Progenitor cell of endocrine pancreas (in vitro differentiated cells): ENCODE data around the gene DHDDS. TPM values are rescaled to one million over a fixed set of nuclear protein-coding genes. Genes with fewer than 3 reads are reported as not detected.

Experiments
- DNase-seq: peaks from one replicate; pipeline ENCODE4 v3.0.0; 2021; ENCODE audit warnings: low spot score; ENCODE audit not compliant: unreplicated experiment
- H3K27ac Mint-ChIP-seq: 2 replicates; pipeline ENCODE4 v1.8.0; 2021; ENCODE audit warnings: mild to moderate bottlenecking, moderate library complexity, mixed read lengths
- H3K27me3 Mint-ChIP-seq: 2 replicates; pipeline ENCODE4 v1.8.0; 2021; ENCODE audit warnings: mixed read lengths
- H3K36me3 Mint-ChIP-seq: 2 replicates; pipeline ENCODE4 v1.8.0; 2022; ENCODE audit warnings: mixed read lengths; ENCODE audit not compliant: insufficient read depth
- H3K4me1 Mint-ChIP-seq: 2 replicates; pipeline ENCODE4 v1.8.0; 2021; ENCODE audit warnings: low read depth, mixed read lengths
- H3K4me3 Mint-ChIP-seq: 2 replicates; pipeline ENCODE4 v1.8.0; 2021; ENCODE audit warnings: low read depth, mild to moderate bottlenecking, moderate library complexity, mixed read lengths
- H3K9me3 Mint-ChIP-seq: 2 replicates; pipeline ENCODE4 v1.8.0; 2021; ENCODE audit warnings: low read depth, mixed read lengths
- total RNA-seq: library from RNA; stranded (reverse); gene quantifications from 2 replicates; pipeline ENCODE4 v1.2.1, GENCODE V29; 2021
- TF ChIP-seq, protein P1 (sequence below): fragments of 200-600 bp; sonication (generic); IDR thresholded peaks from one replicate; pipeline ENCODE4 v1.5.0; 2021; ENCODE audit warnings: antibody characterized with exemption, mild to moderate bottlenecking; ENCODE audit not compliant: unreplicated experiment

The DHDDS gene
- total RNA-seq, 1 donor from 2014 or later, result 44.4 TPM

DNA sequence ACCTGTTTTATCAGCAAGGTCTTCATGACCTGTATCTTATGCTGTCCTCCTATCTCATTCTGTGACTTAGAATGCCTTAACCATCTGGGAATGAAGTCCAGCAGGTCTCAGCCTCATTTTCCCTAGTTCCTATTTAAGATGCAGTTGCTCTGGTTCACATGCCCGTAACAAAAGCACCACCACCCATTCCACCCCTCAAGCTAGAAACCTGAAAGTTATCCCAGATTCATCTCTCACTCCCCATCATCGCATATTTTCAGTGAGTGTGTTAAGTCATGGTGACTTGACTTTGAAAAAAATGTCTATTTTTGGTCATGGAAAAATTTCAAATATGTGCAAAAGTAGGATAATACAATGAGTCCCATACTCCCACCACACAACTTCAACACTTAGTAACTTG is 51.9 kb downstream of the DHDDS start:
- Mint-ChIP-seq H3K4me3 (no peak overlapping the region), H3K27me3 (no peaks in the 10 kb centered on the region), H3K9me3 (no peaks in the 10 kb centered on the region), H3K27ac (no peak overlapping the region), H3K36me3 (peaks cover 4% of the 10 kb centered on the region), H3K4me1 (peaks cover 5% of the 10 kb centered on the region)
- DNase-seq, result no peak
- TF ChIP-seq, protein P1, sequence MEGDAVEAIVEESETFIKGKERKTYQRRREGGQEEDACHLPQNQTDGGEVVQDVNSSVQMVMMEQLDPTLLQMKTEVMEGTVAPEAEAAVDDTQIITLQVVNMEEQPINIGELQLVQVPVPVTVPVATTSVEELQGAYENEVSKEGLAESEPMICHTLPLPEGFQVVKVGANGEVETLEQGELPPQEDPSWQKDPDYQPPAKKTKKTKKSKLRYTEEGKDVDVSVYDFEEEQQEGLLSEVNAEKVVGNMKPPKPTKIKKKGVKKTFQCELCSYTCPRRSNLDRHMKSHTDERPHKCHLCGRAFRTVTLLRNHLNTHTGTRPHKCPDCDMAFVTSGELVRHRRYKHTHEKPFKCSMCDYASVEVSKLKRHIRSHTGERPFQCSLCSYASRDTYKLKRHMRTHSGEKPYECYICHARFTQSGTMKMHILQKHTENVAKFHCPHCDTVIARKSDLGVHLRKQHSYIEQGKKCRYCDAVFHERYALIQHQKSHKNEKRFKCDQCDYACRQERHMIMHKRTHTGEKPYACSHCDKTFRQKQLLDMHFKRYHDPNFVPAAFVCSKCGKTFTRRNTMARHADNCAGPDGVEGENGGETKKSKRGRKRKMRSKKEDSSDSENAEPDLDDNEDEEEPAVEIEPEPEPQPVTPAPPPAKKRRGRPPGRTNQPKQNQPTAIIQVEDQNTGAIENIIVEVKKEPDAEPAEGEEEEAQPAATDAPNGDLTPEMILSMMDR, result no peak

DNA sequence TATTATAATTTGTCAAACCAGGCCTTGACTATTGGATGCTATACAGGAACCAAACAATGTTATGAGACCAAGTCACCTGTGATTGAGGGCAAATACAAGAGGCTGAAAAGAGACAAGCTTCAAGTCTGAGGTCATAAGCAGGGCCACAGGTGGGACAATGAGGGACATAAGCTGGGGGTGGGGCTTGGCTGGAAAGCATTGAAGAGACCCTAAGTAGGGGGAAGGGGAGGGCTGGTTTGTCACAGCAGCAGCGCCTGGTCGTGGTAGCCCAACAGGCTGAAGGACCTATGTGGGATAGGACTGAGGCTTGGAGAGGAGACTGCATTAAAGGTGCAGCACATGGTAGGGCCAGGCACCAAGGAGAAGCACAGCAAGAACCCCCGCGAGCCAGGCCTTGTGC is 58.0 kb downstream of the DHDDS start:
- Mint-ChIP-seq H3K4me3 (no peak overlapping the region), H3K9me3 (no peaks in the 10 kb centered on the region), H3K27me3 (peaks cover 2% of the 10 kb centered on the region), H3K4me1 (no peaks in the 10 kb centered on the region), H3K36me3 (no peaks in the 10 kb centered on the region), H3K27ac (no peak overlapping the region)
- DNase-seq, result no peak
- TF ChIP-seq, protein P1, result no peak

GRCh38 chr1:26493267-26493666 is 61.1 kb downstream of the DHDDS start:
- H3K27me3 Mint-ChIP-seq, result peaks cover 6% of the 10 kb centered on the region
- no peaks in the 10 kb centered on the region for H3K36me3 Mint-ChIP-seq
- DNase-seq, result no peak
- no peaks in the 10 kb centered on the region for H3K9me3 Mint-ChIP-seq
- H3K27ac Mint-ChIP-seq, result no peak overlapping the region
- TF ChIP-seq, protein P1, result no peak
- no peaks in the 10 kb centered on the region for H3K4me1 Mint-ChIP-seq
- H3K4me3 Mint-ChIP-seq, result no peak overlapping the region

- Mint-ChIP-seq H3K4me3 (no peak overlapping the region), H3K27ac (no peak overlapping the region), H3K27me3 (peaks cover 7% of the 10 kb centered on the region), H3K36me3 (no peaks in the 10 kb centered on the region), H3K4me1 (no peaks in the 10 kb centered on the region), H3K9me3 (no peaks in the 10 kb centered on the region)
- TF ChIP-seq, protein P1, result no peak
- DNase-seq, result no peak
These were observed 61.8 kb downstream of the DHDDS start for GRCh38 chr1:26493938-26494337.

GRCh38 chr1:26496861-26497260 is 64.7 kb downstream of the DHDDS start:
- Mint-ChIP-seq H3K36me3 (no peaks in the 10 kb centered on the region), H3K27ac (no peak overlapping the region), H3K9me3 (no peaks in the 10 kb centered on the region), H3K27me3 (peaks cover 9% of the 10 kb centered on the region), H3K4me3 (no peak overlapping the region), H3K4me1 (no peaks in the 10 kb centered on the region)
- no peak for DNase-seq
- TF ChIP-seq, protein P1, result no peak
